ENCODE measurements around the gene MTARC1.

The MTARC1 gene

GRCh38 chr1:220748089-220748934 is 38.4 kb upstream of the MTARC1 start, which contains the start of gene MTARC2:
MTARC2 (plus strand) TSS chr1:220748322; CDS start chr1:220748532, 210 bp downstream.
- peak; percentile 72 for DNase-seq (ENCODE audit: low spot score)
- in situ Hi-C loops (cut with MboI; ENCODE audit: low pct_unique_long_range_greater_than_20kb, low sequenced_read_pairs, unreplicated experiment), result loop anchor here (25.0 kb wide), 1 partner anchor 461 kb away; no protein-coding TSS in a partner anchor
- TF ChIP-seq, protein P1, sequence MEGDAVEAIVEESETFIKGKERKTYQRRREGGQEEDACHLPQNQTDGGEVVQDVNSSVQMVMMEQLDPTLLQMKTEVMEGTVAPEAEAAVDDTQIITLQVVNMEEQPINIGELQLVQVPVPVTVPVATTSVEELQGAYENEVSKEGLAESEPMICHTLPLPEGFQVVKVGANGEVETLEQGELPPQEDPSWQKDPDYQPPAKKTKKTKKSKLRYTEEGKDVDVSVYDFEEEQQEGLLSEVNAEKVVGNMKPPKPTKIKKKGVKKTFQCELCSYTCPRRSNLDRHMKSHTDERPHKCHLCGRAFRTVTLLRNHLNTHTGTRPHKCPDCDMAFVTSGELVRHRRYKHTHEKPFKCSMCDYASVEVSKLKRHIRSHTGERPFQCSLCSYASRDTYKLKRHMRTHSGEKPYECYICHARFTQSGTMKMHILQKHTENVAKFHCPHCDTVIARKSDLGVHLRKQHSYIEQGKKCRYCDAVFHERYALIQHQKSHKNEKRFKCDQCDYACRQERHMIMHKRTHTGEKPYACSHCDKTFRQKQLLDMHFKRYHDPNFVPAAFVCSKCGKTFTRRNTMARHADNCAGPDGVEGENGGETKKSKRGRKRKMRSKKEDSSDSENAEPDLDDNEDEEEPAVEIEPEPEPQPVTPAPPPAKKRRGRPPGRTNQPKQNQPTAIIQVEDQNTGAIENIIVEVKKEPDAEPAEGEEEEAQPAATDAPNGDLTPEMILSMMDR (IDR thresholded peaks at IDR 0.05; ENCODE audit: extremely low read depth, insufficient read depth, missing control alignments), result no peak

GRCh38 chr1:220748936-220749335 is 37.8 kb upstream of the MTARC1 start:
- no peak for DNase-seq (ENCODE audit: low spot score)

GRCh38 chr1:220750131-220750515 is 36.6 kb upstream of the MTARC1 start:
- TF ChIP-seq, protein P1 (IDR thresholded peaks at IDR 0.05; ENCODE audit: extremely low read depth, insufficient read depth, missing control alignments), result no peak
- in situ Hi-C loops (cut with MboI; ENCODE audit: low pct_unique_long_range_greater_than_20kb, low sequenced_read_pairs, unreplicated experiment), result no loop called here
- DNase-seq (ENCODE audit: low spot score), result no peak

More at GRCh38 chr1:220748936-220749335, 37.8 kb upstream of the MTARC1 start:
- TF ChIP-seq, protein P1 (IDR thresholded peaks at IDR 0.05; ENCODE audit: extremely low read depth, insufficient read depth, missing control alignments), result no peak
- in situ Hi-C loops (cut with MboI; ENCODE audit: low pct_unique_long_range_greater_than_20kb, low sequenced_read_pairs, unreplicated experiment), result loop anchor here (25.0 kb wide), 1 partner anchor 462 kb away; no protein-coding TSS in a partner anchor

DNA sequence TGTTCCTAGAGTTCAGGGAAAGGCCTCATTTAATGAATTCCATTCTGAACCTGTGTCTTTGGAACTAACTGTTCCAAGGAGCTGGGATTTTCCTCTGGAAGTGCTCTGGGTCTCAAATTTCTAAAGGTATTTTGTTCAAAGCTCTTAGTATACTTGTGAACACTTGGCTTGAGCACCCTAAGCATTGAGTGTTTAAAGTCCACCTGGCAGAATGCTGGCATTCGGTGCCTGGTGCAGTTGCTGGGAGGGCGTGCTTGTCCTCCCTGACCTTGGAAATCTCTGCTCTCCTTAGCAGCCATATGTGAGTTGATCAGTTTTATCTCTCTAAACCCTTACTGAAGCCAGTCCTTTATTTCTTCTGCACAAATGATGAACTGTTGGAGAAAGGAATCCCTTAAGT is 35.6 kb upstream of the MTARC1 start:
- in situ Hi-C loops (cut with MboI; ENCODE audit: low pct_unique_long_range_greater_than_20kb, low sequenced_read_pairs, unreplicated experiment), result no loop called here
- no peak for DNase-seq (ENCODE audit: low spot score)

DNA sequence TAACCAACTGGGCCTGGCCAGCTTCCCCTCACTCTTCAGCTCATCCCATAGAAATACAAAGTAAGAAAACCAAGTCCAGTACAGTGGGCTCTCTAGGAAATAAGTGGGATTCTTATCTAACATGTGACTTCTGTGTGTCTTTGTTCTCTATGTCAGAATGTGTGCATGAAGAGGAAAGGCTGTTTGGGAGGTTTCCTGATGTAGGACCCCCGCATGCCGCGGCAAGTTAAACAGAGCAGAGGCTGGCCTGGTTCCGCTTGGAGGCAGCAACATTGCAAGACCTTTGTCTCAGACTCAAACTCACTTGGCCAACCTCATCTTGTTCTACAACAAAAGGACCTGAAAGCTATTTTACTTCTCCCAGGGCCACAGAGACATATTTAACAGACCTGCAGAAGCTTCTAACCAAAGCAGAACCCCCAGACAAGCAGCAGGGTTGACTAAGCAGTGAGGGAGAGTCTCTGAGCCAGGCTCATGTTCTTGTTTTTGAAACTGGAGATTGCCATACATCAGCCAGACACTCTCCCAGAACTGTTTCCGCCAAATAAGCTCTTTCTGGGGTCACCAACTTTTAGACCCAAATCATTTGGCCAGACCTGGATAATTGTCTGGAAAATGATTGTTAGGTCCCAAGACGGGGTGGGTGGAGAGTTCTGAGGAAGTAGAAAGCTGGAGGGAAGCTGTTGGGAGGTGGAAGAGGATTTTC is 32.3 kb upstream of the MTARC1 start:
- in situ Hi-C loops (cut with MboI; ENCODE audit: low pct_unique_long_range_greater_than_20kb, low sequenced_read_pairs, unreplicated experiment), result no loop called here
- TF ChIP-seq, protein P1 (IDR thresholded peaks at IDR 0.05; ENCODE audit: extremely low read depth, insufficient read depth, missing control alignments), result no peak
- no peak for DNase-seq (ENCODE audit: low spot score)

More for the DNA sequence above, 35.6 kb upstream of the MTARC1 start:
- TF ChIP-seq, protein P1 (IDR thresholded peaks at IDR 0.05; ENCODE audit: extremely low read depth, insufficient read depth, missing control alignments), result no peak

DNA sequence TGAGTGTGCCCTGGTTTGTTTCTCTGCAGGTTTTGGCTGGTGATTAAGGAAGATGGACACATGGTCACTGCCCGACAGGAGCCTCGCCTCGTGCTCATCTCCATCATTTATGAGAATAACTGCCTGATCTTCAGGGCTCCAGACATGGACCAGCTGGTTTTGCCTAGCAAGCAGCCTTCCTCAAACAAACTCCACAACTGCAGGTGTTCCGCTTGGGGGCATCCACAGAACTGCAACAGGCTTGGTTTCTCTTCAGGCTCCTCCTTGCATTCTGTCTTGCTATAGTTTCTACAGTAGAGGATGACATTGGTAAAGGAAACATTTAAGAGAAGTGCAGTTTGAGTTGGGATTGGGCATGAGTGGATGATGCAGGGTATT is 31.8 kb upstream of the MTARC1 start:
- in situ Hi-C loops (cut with MboI; ENCODE audit: low pct_unique_long_range_greater_than_20kb, low sequenced_read_pairs, unreplicated experiment), result no loop called here
- TF ChIP-seq, protein P1 (IDR thresholded peaks at IDR 0.05; ENCODE audit: extremely low read depth, insufficient read depth, missing control alignments), result no peak
- no peak for DNase-seq (ENCODE audit: low spot score)
